ENCODE measurements around the gene ACBD6.
A peak's percentile ranks its signal among the peaks of the same experiment; 100 is the strongest.
"Not testable (repeated sequence)": the region's sequence is repeated elsewhere in the genome, so short reads cannot be mapped to it uniquely, and the experiment has no call there.

ACBD6 gene

GRCh38 chr1:180502361-180503279 lies at the start of gene ACBD6:
Gene ACBD6 (minus strand): TSS chr1:180502577. CDS start chr1:180502266, 311 bp downstream.
- peak; percentile 87 for DNase-seq

- no peak for DNase-seq
These were observed 49.6 kb upstream of the ACBD6 start for GRCh38 chr1:180551997-180552396.

DNA sequence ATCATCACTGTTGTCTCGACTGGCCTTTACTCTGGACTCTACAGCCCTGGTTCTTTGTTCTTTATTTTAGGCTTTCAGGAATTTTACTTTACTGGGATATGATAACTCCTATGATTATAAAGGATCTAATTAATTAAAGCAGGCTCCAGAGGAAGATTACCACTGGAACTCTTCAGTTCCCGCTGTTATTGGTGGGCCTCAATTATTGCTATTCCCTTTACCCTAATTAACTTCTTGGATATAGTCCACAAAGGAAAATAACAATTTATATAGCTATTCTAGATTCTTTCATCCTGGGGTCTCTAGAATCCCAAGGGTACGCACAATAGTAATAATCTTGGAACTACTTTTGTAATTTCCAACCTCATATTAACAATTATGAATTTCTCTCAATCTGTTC lies 47.9 kb upstream of the ACBD6 start:
- no peak for DNase-seq

DNA sequence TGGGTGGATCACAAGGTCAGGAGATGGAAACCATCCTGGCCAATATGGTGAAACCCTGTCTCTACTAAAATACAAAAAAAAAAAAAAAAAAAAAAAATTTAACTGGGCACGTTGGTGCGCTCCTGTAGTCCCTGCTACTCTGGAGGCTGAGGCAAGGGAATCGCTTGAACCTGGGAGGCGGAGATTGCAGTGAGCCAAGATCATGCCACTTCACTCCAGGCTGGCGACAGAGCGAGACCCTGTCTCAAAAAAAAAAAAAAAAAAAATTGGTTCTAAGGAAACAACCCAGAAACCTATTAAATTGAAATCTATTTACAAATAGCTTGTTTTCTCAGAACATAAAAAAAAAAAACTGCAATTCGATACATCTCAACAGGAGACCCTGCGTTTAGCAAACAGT lies 47.4 kb upstream of the ACBD6 start:
- DNase-seq = not testable (repeated sequence)

GRCh38 chr1:180548686-180549317 lies 46.4 kb upstream of the ACBD6 start:
- no peak for DNase-seq

GRCh38 chr1:180545991-180546390 lies 43.6 kb upstream of the ACBD6 start:
- no peak for DNase-seq

GRCh38 chr1:180544050-180544449 lies 41.7 kb upstream of the ACBD6 start:
- DNase-seq = no peak

DNA sequence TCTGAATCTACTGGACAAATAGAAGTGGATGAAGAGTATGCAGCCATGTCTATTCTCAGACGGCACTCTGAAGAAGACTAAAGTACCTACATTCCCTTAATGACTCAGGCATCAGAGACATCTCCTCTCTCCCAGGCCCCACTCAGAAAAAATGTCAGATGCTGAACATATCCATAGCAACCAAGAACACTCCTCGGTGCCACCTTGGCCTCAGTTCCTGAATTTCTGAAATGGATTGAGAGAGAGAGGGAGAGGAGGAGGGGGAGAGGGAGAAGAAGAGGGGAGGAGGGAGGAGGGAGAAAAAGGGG lies 40.4 kb upstream of the ACBD6 start:
- DNase-seq = peak; percentile 35

DNA sequence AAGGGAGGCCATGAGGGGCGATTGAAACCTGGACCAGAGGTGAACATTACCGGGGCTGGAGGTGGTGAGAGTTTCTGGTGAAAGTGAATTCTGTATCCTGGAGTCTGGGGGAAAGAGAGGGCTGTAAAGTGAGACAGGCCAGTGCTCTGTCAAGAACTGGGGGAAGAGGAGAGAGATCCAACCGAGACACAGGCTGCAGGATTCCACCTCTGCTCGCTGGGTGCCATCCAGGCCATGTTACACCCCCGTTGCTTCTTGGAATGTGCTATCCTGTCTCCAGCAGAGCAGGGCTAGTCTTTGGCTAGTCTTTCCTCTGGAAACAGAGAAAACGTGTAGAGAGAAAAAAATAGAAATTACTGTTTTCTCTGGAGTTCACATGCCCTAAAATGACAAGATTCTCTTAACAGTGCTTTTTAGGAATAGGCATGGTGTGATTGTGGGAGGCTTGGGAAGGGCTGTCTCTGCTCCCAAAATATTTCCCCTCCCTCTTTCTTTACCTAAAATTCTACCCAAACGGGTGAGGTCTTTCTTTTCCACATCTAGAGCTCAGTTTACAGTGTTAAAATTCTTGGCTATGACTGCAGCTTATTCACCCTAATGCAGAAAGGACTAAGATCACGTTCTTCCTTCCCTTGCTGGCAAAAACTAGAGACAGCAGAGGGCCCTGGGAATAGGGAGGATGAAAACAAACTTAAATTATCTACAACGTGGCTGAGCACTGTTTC lies 39.9 kb upstream of the ACBD6 start:
- no peak for DNase-seq

- peak; percentile 42 for DNase-seq
These were observed 38.6 kb upstream of the ACBD6 start for GRCh38 chr1:180540697-180541594.

DNA sequence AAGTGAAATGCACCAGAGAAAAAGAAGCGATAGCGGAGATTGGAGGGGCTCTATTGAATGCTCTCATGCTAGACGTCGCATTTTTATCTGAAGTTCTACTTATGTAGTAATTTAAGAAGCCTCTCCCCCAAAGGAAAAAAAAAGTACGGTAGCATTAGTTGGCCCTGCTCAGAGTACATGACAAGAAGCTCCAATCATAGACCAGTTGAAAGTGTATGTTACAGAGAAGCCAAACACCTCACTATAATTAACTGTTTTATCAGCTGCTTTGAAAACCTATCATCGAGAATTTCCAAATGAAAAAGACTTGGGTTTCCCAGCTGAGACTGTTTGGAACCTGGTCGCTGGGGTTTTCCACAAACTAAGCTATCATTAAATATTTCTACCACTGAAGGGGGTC lies 36.8 kb upstream of the ACBD6 start:
- no peak for DNase-seq

DNA sequence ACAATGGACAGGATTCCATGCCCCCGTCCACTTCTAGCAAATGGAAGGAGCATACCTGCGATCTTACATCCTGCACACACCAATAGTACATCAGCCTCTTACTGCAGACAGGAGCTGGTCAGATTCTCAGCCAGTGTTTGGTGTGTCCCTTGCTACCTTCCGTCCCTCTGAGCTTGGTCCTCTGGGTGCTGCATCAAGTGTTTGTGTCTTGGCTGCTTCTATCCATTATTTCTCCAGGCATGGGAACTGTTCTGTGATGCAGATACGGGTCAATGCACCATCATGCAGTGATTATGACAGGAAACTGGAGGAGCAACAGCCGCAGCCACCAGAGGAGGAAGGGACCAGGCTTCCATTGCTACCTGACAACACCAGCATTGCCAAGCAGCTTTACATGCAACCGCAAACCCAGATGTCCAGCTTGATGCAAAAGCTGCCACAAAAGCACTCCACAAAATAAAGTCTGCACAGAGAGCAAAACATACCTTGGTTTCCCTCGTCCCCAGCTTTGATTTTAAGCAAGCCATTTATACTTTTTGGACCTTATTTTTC lies 34.5 kb upstream of the ACBD6 start:
- DNase-seq = no peak

- DNase-seq = no peak
These were observed 33.1 kb upstream of the ACBD6 start for GRCh38 chr1:180535418-180535999.

DNA sequence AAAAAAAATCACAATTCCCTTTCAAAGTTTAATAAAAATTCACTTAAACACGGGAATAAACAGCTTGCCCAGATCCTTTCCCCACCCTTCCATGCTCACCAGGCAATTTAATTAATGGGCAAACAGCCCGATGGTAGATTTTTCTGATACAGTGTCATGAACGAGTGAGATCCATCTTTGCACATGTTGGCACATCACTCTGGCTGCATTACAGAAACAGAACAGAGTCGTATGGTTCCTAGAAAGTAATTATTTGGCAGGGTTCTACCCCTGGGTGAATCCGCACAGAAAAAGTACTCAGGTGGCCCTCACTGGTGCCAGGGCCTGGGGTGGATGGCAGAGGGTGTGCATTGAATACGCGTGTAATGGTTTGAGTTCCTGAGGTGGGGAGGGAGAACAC lies 31.8 kb upstream of the ACBD6 start:
- DNase-seq = no peak

DNA sequence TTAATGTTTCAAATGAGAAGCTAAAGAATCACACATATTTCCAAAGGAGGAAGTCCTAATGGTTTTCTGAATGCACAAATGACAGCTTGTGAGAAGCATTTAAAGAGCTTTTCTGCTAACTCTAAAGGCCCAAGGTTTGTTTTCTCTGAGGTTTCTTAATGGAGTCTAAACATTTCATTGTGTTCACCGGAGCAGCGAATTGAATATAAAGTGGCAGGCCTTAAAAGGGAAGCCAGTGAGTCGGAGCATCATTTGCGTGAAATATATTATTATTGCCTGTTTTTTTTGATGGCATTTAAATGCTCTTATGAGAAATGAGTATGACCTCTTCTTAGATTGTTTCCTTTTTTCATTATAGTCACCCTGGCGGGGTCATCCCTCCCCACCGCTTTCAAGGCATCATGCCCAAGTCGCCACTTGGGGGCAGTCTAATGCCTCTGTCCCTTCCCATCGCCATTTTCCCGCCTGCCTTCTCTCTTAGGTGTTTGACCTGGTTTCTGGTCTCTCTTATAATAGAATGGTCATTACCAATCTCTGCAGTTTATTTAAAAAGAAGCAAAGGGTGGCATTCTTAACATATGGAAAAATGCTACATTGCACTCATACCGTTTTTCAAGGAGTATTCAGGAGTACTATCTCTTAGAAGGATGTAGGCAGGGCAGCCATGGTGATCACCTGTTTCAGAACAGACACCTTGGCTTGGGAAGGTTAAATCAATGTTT lies 31.1 kb upstream of the ACBD6 start:
- DNase-seq = peak; percentile 41

DNA sequence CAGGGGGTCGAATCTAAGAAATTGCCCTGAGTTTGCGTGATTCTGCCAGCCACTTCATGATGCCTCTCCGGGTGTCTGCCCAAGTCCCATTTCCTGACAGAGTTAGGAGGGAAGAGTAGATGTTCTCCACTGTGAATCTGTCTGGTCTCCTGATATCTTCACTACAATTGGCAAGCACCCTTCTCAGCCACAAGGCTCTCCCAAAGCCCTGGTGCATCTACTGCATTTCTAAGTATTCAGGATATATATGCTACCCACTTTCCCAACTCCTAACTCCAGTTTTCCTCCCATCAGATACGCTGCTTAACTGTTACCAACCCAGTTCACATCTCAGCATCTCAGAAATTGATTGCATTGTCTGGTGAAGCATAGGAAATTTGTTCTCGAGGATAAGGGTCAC lies 30.5 kb upstream of the ACBD6 start:
- no peak for DNase-seq

GRCh38 chr1:180530501-180530900 lies 28.1 kb upstream of the ACBD6 start:
- peak; percentile 47 for DNase-seq

DNA sequence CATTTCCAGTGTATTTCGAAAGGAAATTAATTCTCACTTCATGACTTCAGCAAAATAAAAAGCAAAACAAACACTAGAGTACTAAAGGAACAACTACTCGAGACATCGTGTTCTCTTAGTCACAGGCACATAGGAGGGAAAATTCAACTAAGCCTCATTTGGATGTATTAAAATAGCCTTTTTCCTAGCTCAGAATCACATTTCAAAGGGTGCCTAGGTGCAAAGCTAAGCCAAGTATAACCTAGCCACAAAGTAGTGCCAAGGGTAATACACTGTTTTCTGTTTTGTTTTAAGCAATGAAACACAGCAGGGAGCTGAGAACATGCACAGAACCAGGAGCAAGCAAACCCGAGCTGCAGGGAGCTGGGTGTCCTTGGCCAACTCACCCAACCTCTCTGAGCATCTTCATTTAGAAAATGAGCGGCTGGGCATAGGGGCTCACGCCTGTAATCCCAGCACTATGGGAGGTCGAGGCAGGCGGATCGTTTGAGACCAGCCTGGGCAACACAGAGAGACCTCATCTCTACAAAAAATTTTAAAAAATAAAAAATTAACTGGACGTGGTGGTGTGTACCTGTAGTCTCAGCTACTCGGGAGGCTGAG lies 26.6 kb upstream of the ACBD6 start:
- DNase-seq = no peak

GRCh38 chr1:180527101-180527669 lies 24.8 kb upstream of the ACBD6 start:
- peak; percentile 28 for DNase-seq

GRCh38 chr1:180525715-180526039 lies 23.3 kb upstream of the ACBD6 start:
- DNase-seq = no peak

All from fibroblast of skin of right quadriceps (primary cell).